HG03378 (cell line): Measurements from ENCODE around the gene LCN6.

Experiments used
- ATAC-seq: cut with Tn5 transposase; IDR thresholded peaks from one replicate; pipeline ENCODE4 v1.9.1; 2021; ENCODE audit warnings: mild to moderate bottlenecking, moderate library complexity; ENCODE audit not compliant: unreplicated experiment

The LCN6 gene

GRCh38 chr9:136726631-136727191 is 21.6 kb downstream of the LCN6 start:
- ATAC-seq: no peak

GRCh38 chr9:136726118-136726517 is 22.2 kb downstream of the LCN6 start:
- ATAC-seq: no peak

- no peak for ATAC-seq
These were observed 22.7 kb downstream of the LCN6 start for GRCh38 chr9:136725612-136726011.

GRCh38 chr9:136724772-136725171 is 23.6 kb downstream of the LCN6 start:
- no peak for ATAC-seq

GRCh38 chr9:136723989-136724388 is 24.3 kb downstream of the LCN6 start:
- no peak for ATAC-seq

- ATAC-seq: no peak
These were observed 24.9 kb downstream of the LCN6 start for GRCh38 chr9:136723362-136723976.

GRCh38 chr9:136722969-136723356 is 25.4 kb downstream of the LCN6 start:
- no peak for ATAC-seq

GRCh38 chr9:136722093-136722968 is 26.0 kb downstream of the LCN6 start:
- no peak for ATAC-seq

- no peak for ATAC-seq
These were observed 26.8 kb downstream of the LCN6 start for GRCh38 chr9:136721339-136722092.

- no peak for ATAC-seq
These were observed 27.4 kb downstream of the LCN6 start for GRCh38 chr9:136720898-136721338.

GRCh38 chr9:136720251-136720897 is 28.0 kb downstream of the LCN6 start:
- ATAC-seq: no peak

GRCh38 chr9:136719195-136719880 is 29.0 kb downstream of the LCN6 start:
- no peak for ATAC-seq

- ATAC-seq: no peak
These were observed 29.8 kb downstream of the LCN6 start for GRCh38 chr9:136718345-136719194.

- ATAC-seq: no peak
These were observed 30.9 kb downstream of the LCN6 start for GRCh38 chr9:136717399-136717798.

GRCh38 chr9:136714893-136715274 is 33.4 kb downstream of the LCN6 start:
- no peak for ATAC-seq

GRCh38 chr9:136714096-136714892 is 34.0 kb downstream of the LCN6 start:
- no peak for ATAC-seq

- ATAC-seq: no peak
These were observed 34.8 kb downstream of the LCN6 start for GRCh38 chr9:136713550-136713949.
